ENCODE measurements around the gene RRAS2. TPM values are rescaled to one million over a fixed set of nuclear protein-coding genes. Genes with fewer than 3 reads are reported as not detected.
A peak's percentile ranks its signal among the peaks of the same experiment; 100 is the strongest.

RRAS2 gene
- total and polyA plus RNA-seq, 2 of the 4 experiments (the other 2 are of a cell fraction) = 85.5 to 106 TPM

- no peak for DNase-seq
- no peak overlapping the region for H2BK20ac ChIP-seq (ENCODE audit: low read depth, low read length)
- ChIA-PET CTCF (interaction anchor here (0.7 kb wide), 1 partner anchor 74 kb away, joined by 3 read pairs; no protein-coding TSS in a partner anchor), POLR2A (ENCODE audit: unreplicated experiment) (no interaction called here)
- in situ Hi-C loops (cut with MboI; ENCODE audit: low sequenced_read_pairs) = no loop called here
- H4K91ac ChIP-seq (ENCODE audit: insufficient read depth, low read depth, low read length) = no peak overlapping the region
- H4K20me1 ChIP-seq (ENCODE audit: insufficient read depth, low read length) = no peaks in the 10 kb centered on the region
- no peak overlapping the region for H3K4me3 ChIP-seq (ENCODE audit: insufficient read depth, low read depth, low read length)
- H2AK9ac ChIP-seq (replicated peaks; ENCODE audit: low read depth, low read length, poor library complexity) = no peak overlapping the region
- no peak overlapping the region for H3K9ac ChIP-seq (ENCODE audit: low read depth, low read length)
- peak overlapping the region; percentile 24; the same call in 1 of the 2 replicates for H3K23ac ChIP-seq (ENCODE audit: low read depth, low read length)
- peak overlapping the region; percentile 8; the same call in 1 of the 3 replicates for H2BK15ac ChIP-seq (ENCODE audit: low read depth, low read length)
- no peak overlapping the region for H2AFZ ChIP-seq (replicated peaks; ENCODE audit: low read length, poor library complexity)
- H3K4me2 ChIP-seq (ENCODE audit: low read depth, low read length) = no peak overlapping the region
- no peak overlapping the region for H3K14ac ChIP-seq (replicated peaks; ENCODE audit: low read depth, low read length)
- H3K79me1 ChIP-seq (ENCODE audit: low read depth in 1 of 2, low read length in 2 of 2) = no peaks in the 10 kb centered on the region
- H3K4ac ChIP-seq (ENCODE audit: low read depth, low read length) = no peak overlapping the region
- no CpG with 5 or more reads among the region's 4 CpGs for WGBS, 2 experiments (ENCODE audit: extremely low coverage in 2 of 2, insufficient read length in 1 of 2)
- dilution Hi-C loops (cut with HindIII; ENCODE audit: low sequenced_read_pairs, unreplicated experiment) = no loop called here
- peak overlapping the region; percentile 62; the same call in 1 of the 2 replicates for H2BK120ac ChIP-seq (ENCODE audit: low read depth, low read length)
- no peak for ATAC-seq (ENCODE audit: low read depth)
- H3K18ac ChIP-seq (ENCODE audit: low read depth, low read length) = 0 out of 2 replicates have a peak overlapping the region, but pooled peaks have one; percentile 26
- intact Hi-C loops (cut with micrococcal nuclease) = loop anchor here (5.0 kb wide), 1 partner anchor 40 kb away; no protein-coding TSS in a partner anchor
- no peak overlapping the region for H3K56ac ChIP-seq (ENCODE audit: extremely low read depth, insufficient read depth, low read length)
- H2AK5ac ChIP-seq (ENCODE audit: low read depth, low read length) = no peak overlapping the region
- no peak overlapping the region for H4K5ac ChIP-seq (ENCODE audit: low read depth, low read length)
- H3K4me1 ChIP-seq (ENCODE audit: control insufficient read depth, insufficient read depth, low read length) = peaks cover 6% of the 10 kb centered on the region
- no peaks in the 10 kb centered on the region for H3K9me3 ChIP-seq (ENCODE audit: control insufficient read depth, insufficient read depth, low read length)
- no peak overlapping the region for H4K8ac ChIP-seq (ENCODE audit: low read depth in 2 of 2, low read length in 2 of 2)
- no peak overlapping the region for H3K27ac ChIP-seq (ENCODE audit: insufficient read depth, low read length)
- TF ChIP-seq CTCF (conservative IDR thresholded peaks at IDR 0.05; ENCODE audit: low read depth, low read length) (no peak), NFE2L2 (IDR thresholded peaks at IDR 0.05; ENCODE audit: low read depth, low read length) (no peak), CEBPB (IDR thresholded peaks at IDR 0.05; ENCODE audit: low read depth, low read length) (no peak), RAD21 (IDR thresholded peaks at IDR 0.05; ENCODE audit: low read length) (no peak)
- BruUV-seq (replicated peaks) = no TSS peak
- H2BK5ac ChIP-seq (ENCODE audit: low read depth, low read length, poor library complexity, severe bottlenecking) = no peak overlapping the region
- H3K9me1 ChIP-seq (ENCODE audit: insufficient read depth, low read length) = 0 out of 2 replicates have a peak, but pooled peaks cover 3% of the 10 kb centered on the region
- no peaks in the 10 kb centered on the region for H3K27me3 ChIP-seq (ENCODE audit: control insufficient read depth, insufficient read depth, low read length)
- H3K36me3 ChIP-seq (ENCODE audit: control insufficient read depth, insufficient read depth, low read length) = no peaks in the 10 kb centered on the region
These were observed 23.0 kb upstream of the RRAS2 start for GRCh38 chr11:14381968-14382367.
